ENCODE measurements around the gene PTPN21.

- TF ChIP-seq POLR2A (IDR thresholded peaks at IDR 0.05; ENCODE audit: low read length), result no peak
- TF ChIP-seq GATA1 (IDR thresholded peaks at IDR 0.05; ENCODE audit: low read depth, low read length), result no peak
Observed at GRCh38 chr14:88598097-88598675, 43.4 kb upstream of the PTPN21 start.

Data from erythroblast (primary cell).